PC-3 (cell line): ENCODE results near the gene MAGI1.

ENCODE experiments used
- EZH2 ChIP-seq: fragments of 300-600 bp; sonication (generic); IDR thresholded peaks from one replicate; pipeline ENCODE4 v1.6.1; 2017; ENCODE audit warnings: antibody characterized with exemption, mild to moderate bottlenecking, low read length; ENCODE audit not compliant: unreplicated experiment
- TF ChIP-seq, protein P1 (sequence below): fragments of 300-600 bp; sonication (generic); conservative IDR thresholded peaks from 2 replicates; pipeline ENCODE4 v1.5.1; 2017; ENCODE audit warnings: antibody characterized with exemption, low read depth, mild to moderate bottlenecking, low read length

- TF ChIP-seq, protein P1, sequence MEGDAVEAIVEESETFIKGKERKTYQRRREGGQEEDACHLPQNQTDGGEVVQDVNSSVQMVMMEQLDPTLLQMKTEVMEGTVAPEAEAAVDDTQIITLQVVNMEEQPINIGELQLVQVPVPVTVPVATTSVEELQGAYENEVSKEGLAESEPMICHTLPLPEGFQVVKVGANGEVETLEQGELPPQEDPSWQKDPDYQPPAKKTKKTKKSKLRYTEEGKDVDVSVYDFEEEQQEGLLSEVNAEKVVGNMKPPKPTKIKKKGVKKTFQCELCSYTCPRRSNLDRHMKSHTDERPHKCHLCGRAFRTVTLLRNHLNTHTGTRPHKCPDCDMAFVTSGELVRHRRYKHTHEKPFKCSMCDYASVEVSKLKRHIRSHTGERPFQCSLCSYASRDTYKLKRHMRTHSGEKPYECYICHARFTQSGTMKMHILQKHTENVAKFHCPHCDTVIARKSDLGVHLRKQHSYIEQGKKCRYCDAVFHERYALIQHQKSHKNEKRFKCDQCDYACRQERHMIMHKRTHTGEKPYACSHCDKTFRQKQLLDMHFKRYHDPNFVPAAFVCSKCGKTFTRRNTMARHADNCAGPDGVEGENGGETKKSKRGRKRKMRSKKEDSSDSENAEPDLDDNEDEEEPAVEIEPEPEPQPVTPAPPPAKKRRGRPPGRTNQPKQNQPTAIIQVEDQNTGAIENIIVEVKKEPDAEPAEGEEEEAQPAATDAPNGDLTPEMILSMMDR = no peak
- no peak for TF ChIP-seq EZH2
Observed at GRCh38 chr3:66075281-66075680, 36.6 kb upstream of the MAGI1 start.
